Measurements from ENCODE around the gene OR52L1.

- no peak for TF ChIP-seq CTCF (optimal IDR thresholded peaks at IDR 0.05 in 1 of 3, IDR thresholded peaks at IDR 0.05 in 1 of 3, conservative IDR thresholded peaks at IDR 0.05 in 1 of 3; ENCODE audit: extremely low read depth in 1 of 3, insufficient read depth in 2 of 3, low read length in 3 of 3)
- TF ChIP-seq EZH2 (IDR thresholded peaks at IDR 0.05; ENCODE audit: low read length), result no peak
Measured at GRCh38 chr11:5992150-5992549, 5.4 kb upstream of the OR52L1 start.
